Parietal lobe (tissue), 2 donors: Measurements from ENCODE around the gene EHBP1L1. TPM values are rescaled to one million over a fixed set of nuclear protein-coding genes. Genes with fewer than 3 reads are reported as not detected.

Experiments used
- small RNA-seq: library from RNA; depleted of rRNA; stranded (forward); fragments of <200 nt; gene quantifications from one replicate; pipeline ENCODE3, GENCODE V24; 2014; ENCODE audit warnings: low replicate concordance
- total RNA-seq: library from RNA; depleted of rRNA; stranded (reverse); fragments of >200 nt; gene quantifications from one replicate; pipeline ENCODE4 v1.2.3, GENCODE V29; 2014

EHBP1L1 gene
- 21.0 TPM for total RNA-seq

GRCh38 chr11:65575568-65576231 is at the start of gene EHBP1L1:
TSS of gene EHBP1L1 (plus strand) at chr11:65576053. CDS start at chr11:65576303, 250 bp downstream.

GRCh38 chr11:65558002-65558929 is 17.6 kb upstream of the EHBP1L1 start, which contains the start of gene LTBP3:
TSS of gene LTBP3 (minus strand) at chr11:65558359. CDS start at chr11:65557959, 400 bp downstream.

GRCh38 chr11:65569973-65570918 is 5.6 kb upstream of the EHBP1L1 start, which contains the start of gene ZNRD2:
TSS of gene ZNRD2 (plus strand) at chr11:65570477. CDS start at chr11:65570492, 15 bp downstream.

DNA sequence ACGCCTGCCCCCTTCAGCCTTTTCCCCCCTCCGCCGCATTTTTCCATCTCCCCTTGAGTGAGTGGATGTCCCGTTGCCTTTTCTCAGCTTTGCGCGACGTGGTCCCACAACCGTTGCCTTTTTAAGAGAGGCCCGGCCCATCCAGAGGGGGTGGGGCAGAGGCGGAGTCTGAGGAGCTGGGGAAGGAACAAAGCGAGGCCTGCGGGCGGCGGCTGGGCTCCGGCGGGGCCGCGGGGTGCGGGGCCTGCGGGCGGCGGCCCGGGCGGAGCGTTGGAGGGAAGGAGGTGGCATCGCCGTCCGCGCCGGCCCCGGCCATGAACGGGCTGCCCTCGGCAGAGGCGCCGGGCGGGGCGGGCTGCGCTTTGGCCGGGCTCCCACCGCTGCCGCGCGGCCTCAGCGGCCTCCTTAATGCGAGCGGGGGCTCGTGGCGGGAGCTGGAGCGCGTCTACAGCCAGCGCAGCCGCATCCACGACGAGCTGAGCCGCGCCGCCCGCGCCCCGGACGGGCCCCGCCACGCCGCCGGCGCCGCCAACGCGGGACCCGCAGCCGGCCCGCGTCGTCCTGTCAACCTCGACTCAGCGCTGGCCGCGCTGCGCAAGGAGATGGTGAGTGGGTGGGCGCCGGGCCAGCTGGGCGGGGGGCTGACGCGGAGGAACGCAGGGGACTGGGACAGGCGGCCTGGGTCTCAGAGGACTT is 3.3 kb upstream of the EHBP1L1 start, which contains the start of gene FAM89B:
TSS of gene FAM89B (plus strand) at position 183 of the 696 bp plus-strand sequence. CDS start at position 315, 132 bp downstream.

DNA sequence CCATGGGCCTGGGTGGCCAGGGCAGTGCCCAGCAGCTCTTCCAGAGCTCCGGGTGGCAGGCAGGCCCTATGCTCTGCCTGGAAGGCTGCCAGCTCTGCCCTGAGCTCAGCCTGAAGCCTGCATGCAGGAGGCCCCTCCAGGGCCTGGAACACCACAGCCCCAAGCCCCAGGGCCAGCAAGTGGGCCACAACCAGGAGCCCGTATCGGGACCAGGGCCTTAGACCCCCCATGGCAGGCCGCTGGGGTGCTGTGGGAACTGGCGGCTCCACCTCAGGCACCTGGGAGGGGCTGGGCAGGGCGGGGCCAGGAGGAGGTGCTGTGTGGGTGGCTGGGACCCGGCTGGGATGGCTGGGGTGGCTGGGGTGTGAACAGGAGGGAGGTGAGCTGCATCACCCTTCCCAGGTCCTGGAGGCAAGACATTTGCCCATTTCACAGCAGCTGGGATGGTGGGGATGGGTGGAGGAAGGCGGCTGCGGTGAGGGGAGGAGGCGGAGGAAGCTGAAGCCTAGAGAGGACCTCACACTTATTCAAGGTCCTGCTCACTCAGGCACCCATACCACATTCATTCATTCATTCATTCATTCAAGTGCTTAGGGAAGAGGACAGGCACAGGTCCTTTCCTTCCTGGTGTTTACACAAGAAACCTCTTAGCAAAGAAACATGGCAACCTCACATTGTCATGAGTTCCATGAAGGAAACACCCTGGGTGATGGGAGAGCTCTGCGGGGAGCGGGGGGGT is 19.9 kb downstream of the EHBP1L1 start, which contains the start of gene KCNK7:
TSS of gene KCNK7 (minus strand) at position 258 of the 739 bp plus-strand sequence. CDS start at position 230, 28 bp downstream.

GRCh38 chr11:65615229-65615949 is 39.5 kb downstream of the EHBP1L1 start, which contains the start of gene PCNX3:
TSS of gene PCNX3 (plus strand) at chr11:65615776. CDS start at chr11:65616312, 536 bp downstream.

DNA sequence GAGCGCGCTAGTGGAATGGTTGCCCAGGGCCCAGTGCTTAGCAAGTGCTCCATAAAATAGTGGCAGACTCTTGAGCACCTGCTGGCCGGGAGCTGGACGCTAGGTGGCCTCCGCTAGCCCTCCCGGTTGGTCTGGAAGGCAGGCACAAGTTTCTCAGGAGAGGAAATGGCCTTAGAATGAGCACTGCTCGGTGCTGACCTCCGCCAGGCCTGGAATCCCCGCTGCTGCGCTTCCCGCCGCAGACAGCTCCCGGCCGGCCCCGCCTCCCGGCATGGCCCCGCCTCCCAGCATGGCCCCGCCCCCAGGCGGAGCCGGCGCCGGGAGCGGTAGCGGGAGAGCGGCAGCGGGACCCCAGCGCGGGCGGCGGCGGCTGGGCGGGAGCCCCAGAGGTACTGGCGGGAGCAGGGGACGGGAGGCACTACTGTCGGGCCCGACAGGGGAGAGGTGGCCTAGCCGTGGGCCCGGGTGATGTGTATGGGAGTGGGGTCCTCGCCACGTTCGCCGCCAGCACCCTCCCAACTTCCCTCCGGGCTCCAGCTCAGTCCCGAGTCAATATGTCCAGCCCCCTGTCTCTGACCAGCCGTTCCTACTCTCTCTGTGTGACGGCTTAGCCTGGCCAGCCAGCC is 62.1 kb downstream of the EHBP1L1 start, which contains the start of gene SIPA1:
TSS of gene SIPA1 (plus strand) at position 308 of the 626 bp plus-strand sequence. CDS start 2,821 bp downstream, outside the sequence.

Small RNA genes within 50 kb of the gene (small RNA-seq; reads per million reads assigned to genes)
- not detected for gene AP001362.1
- gene MIR4690: not detected

Other genes starting within 250 kb of the EHBP1L1 start
- 50.7 TPM for gene DPF2, start 242.2 kb upstream of the EHBP1L1 start, total RNA-seq
- gene TIGD3, start 221.3 kb upstream of the EHBP1L1 start, total RNA-seq: 3.8 TPM
- 0.31 TPM for gene SLC25A45, start 193.4 kb upstream of the EHBP1L1 start, total RNA-seq
- 7.8 TPM for gene FRMD8, start 189.4 kb upstream of the EHBP1L1 start, total RNA-seq
- 11.6 TPM for gene NEAT1, start 153.3 kb upstream of the EHBP1L1 start, total RNA-seq
- 25,265 TPM for gene MALAT1, start 77.0 kb upstream of the EHBP1L1 start, total RNA-seq
- gene SCYL1, start 51.0 kb upstream of the EHBP1L1 start, total RNA-seq: 47.6 TPM
- 53.5 TPM for gene LTBP3, start 17.7 kb upstream of the EHBP1L1 start, total RNA-seq
- 25.0 TPM for gene ZNRD2, start 5.6 kb upstream of the EHBP1L1 start, total RNA-seq
- 39.4 TPM for gene FAM89B, start 3.5 kb upstream of the EHBP1L1 start, total RNA-seq
- not detected for gene KCNK7, start 19.7 kb downstream of the EHBP1L1 start, total RNA-seq
- 26.3 TPM for gene MAP3K11, start 38.2 kb downstream of the EHBP1L1 start, total RNA-seq
- 14.1 TPM for gene PCNX3, start 39.7 kb downstream of the EHBP1L1 start, total RNA-seq
- gene SIPA1, start 62.0 kb downstream of the EHBP1L1 start, total RNA-seq: 4.4 TPM
- 30.7 TPM for gene RELA, start 86.9 kb downstream of the EHBP1L1 start, total RNA-seq
- 46.0 TPM for gene KAT5, start 136.2 kb downstream of the EHBP1L1 start, total RNA-seq
- gene RNASEH2C, start 144.7 kb downstream of the EHBP1L1 start, total RNA-seq: 17.2 TPM
- gene AP5B1, start 204.9 kb downstream of the EHBP1L1 start, total RNA-seq: 8.8 TPM
- not detected for gene OVOL1, start 211.0 kb downstream of the EHBP1L1 start, total RNA-seq